Keratinocyte (primary cell): Measurements from ENCODE around the gene MBNL2.

Experiments used
- CTCF ChIP-seq, 3 experiments: IDR thresholded peaks in 1 of 3; conservative IDR thresholded peaks in 1 of 3; optimal IDR thresholded peaks in 1 of 3; 2 replicates in 2 of 3; 3 replicates in 1 of 3; pipeline versions ENCODE3 to v1.5.1; 2011; ENCODE audit warnings: low read length in 3 of 3, mild to moderate bottlenecking in 3 of 3, moderate library complexity in 2 of 3, control low read depth in 1 of 3, inconsistent platforms in 1 of 3; ENCODE audit not compliant: insufficient read depth in 2 of 3; ENCODE audit errors: extremely low read depth in 1 of 3
- EZH2 ChIP-seq: IDR thresholded peaks from one replicate; pipeline ENCODE4 v1.6.1; 2012; ENCODE audit warnings: inconsistent platforms, mild to moderate bottlenecking, low read length, moderate library complexity

GRCh38 chr13:97433727-97434396 is 211.7 kb downstream of the MBNL2 start, which contains the start of gene RAP2A:
- TF ChIP-seq CTCF (optimal IDR thresholded peaks at IDR 0.05 in 1 of 3, IDR thresholded peaks at IDR 0.05 in 1 of 3, conservative IDR thresholded peaks at IDR 0.05 in 1 of 3; ENCODE audit: extremely low read depth in 1 of 3, insufficient read depth in 2 of 3, low read length in 3 of 3): no peak
- TF ChIP-seq EZH2: no peak
